Hippocampal formation (tissue), 2 donors: ENCODE results near the gene FAM83E.

ENCODE experiments used
- DNase-seq, 2 donors: peaks; one replicate each; lab custom pipeline; 2025; lab: John Stamatoyannopoulos, UW

The FAM83E gene

GRCh38 chr19:48575931-48576622 lies 38.8 kb downstream of the FAM83E start:
- DNase-seq: no peak

DNA sequence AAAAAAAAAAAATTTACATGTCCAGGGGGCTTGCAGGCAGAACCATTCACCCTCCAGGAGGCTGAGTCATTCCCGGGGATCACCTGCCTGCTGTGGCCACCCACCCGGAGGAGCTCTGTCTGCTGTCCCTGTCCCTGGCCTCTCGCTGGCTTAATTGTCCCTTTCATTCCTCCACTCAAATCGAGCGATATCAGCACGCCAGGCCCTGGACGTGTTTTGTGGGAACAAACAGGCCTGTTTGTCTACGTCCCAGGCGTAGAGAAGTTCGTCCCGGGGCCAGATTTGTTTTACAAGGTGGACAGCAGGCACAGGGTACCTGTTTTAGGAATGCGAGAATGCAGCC lies 41.7 kb downstream of the FAM83E start:
- no peak for DNase-seq

GRCh38 chr19:48571378-48572162 lies 43.3 kb downstream of the FAM83E start:
- no peak for DNase-seq

- DNase-seq: no peak
Measured at GRCh38 chr19:48569814-48570213, 45.1 kb downstream of the FAM83E start.

DNA sequence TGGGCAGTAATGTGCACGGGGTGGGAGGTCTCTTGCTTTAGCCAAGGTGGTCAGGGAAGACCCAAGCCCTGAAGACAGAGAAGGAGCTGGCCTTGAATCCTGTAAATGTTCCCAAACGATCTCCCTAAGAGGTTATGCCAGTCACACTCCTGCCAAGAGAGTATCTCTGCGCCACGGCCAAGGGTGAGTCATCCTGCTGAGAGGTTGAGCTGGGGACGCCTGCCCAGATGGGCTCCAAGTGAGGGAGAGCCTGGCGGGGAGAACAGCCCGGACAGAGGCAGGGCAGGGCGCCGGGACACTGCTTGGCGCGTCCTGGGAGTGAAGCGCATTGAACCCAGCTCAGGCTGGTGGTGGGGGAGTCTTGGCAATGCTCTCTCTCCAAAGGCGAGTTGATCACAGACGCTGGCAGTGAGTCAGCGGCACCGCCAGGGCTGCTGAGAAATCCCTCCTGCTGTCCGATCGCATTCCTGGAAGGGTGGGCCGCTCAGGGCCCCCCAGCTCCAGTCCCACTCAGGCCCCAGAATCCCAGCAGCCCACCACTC lies 46.5 kb downstream of the FAM83E start:
- peak; percentile 2 to 15 for DNase-seq

GRCh38 chr19:48565090-48565489 lies 49.8 kb downstream of the FAM83E start:
- DNase-seq: no peak
